ENCODE results near the gene XRN2.

XRN2 gene

DNA sequence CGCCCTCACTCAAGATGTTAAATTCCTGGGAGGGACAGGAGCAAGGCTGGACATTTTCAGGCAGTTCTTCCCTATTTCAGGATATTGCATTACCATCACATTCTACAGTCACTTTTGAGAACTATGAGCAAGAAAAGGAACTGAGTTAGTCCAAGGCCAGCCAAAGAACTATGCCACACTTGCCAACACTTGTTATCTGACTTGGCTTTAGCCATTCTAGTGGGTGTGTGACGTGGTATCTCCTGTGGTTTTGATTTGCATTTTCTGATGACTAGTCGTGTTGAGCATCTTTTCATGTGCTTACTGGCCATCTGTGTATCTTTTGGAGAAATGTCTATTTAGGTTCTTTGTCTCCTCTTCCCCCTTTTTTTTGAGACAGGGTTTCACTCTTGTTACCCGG is 12.0 kb downstream of the XRN2 start:
- TF ChIP-seq POU2F2 (IDR thresholded peaks at IDR 0.05; ENCODE audit: low read depth, low read length) (peak; percentile 70; the same call in 1 of the 2 replicates), POLR2A (IDR thresholded peaks at IDR 0.05; ENCODE audit: low read depth, low read length) (no peak)
- DNase-seq (ENCODE audit: insufficient read length, low spot score) (no peak), FAIRE-seq (peak; percentile 87)

GRCh38 chr20:21322083-21322710 is 19.1 kb downstream of the XRN2 start:
- no peak for FAIRE-seq
- DNase-seq (ENCODE audit: insufficient read length, low spot score) = no peak
- TF ChIP-seq PAX5 (IDR thresholded peaks at IDR 0.05; ENCODE audit: insufficient read depth, low read length, severe bottlenecking) (no peak), SPI1 (IDR thresholded peaks at IDR 0.05; ENCODE audit: low read depth, low read length) (no peak), POLR2AphosphoS5 (IDR thresholded peaks at IDR 0.05; ENCODE audit: low read depth, low read length) (no peak), TAF1 (IDR thresholded peaks at IDR 0.05; ENCODE audit: low read depth, low read length) (no peak), POLR2A (IDR thresholded peaks at IDR 0.05; ENCODE audit: low read depth, low read length) (no peak), POU2F2 (IDR thresholded peaks at IDR 0.05; ENCODE audit: low read depth, low read length) (no peak)

GRCh38 chr20:21322921-21323331 is 19.8 kb downstream of the XRN2 start:
- FAIRE-seq (peak; percentile 9), DNase-seq (ENCODE audit: insufficient read length, low spot score) (no peak)
- no peak for TF ChIP-seq POLR2AphosphoS5 (IDR thresholded peaks at IDR 0.05; ENCODE audit: low read depth, low read length)
- no peak for TF ChIP-seq TAF1 (IDR thresholded peaks at IDR 0.05; ENCODE audit: low read depth, low read length)
- TF ChIP-seq SPI1 (IDR thresholded peaks at IDR 0.05; ENCODE audit: low read depth, low read length) = no peak
- TF ChIP-seq POU2F2 (IDR thresholded peaks at IDR 0.05; ENCODE audit: low read depth, low read length) = no peak

- no peak for DNase-seq (ENCODE audit: insufficient read length, low spot score)
- FAIRE-seq = no peak
- no peak for TF ChIP-seq TAF1 (IDR thresholded peaks at IDR 0.05; ENCODE audit: low read depth, low read length)
- no peak for TF ChIP-seq SPI1 (IDR thresholded peaks at IDR 0.05; ENCODE audit: low read depth, low read length)
- no peak for TF ChIP-seq POLR2A (IDR thresholded peaks at IDR 0.05; ENCODE audit: low read depth, low read length)
- TF ChIP-seq PAX5 (IDR thresholded peaks at IDR 0.05; ENCODE audit: insufficient read depth, low read length, severe bottlenecking) = no peak
- no peak for TF ChIP-seq POU2F2 (IDR thresholded peaks at IDR 0.05; ENCODE audit: low read depth, low read length)
- TF ChIP-seq POLR2AphosphoS5 (IDR thresholded peaks at IDR 0.05; ENCODE audit: low read depth, low read length) = no peak
Observed at GRCh38 chr20:21323640-21324039, 20.5 kb downstream of the XRN2 start.

GRCh38 chr20:21324126-21324525 is 21.0 kb downstream of the XRN2 start:
- DNase-seq (ENCODE audit: insufficient read length, low spot score) = no peak
- TF ChIP-seq PAX5 (IDR thresholded peaks at IDR 0.05; ENCODE audit: insufficient read depth, low read length, severe bottlenecking) (no peak), POLR2AphosphoS5 (IDR thresholded peaks at IDR 0.05; ENCODE audit: low read depth, low read length) (no peak), SPI1 (IDR thresholded peaks at IDR 0.05; ENCODE audit: low read depth, low read length) (no peak), POLR2A (IDR thresholded peaks at IDR 0.05; ENCODE audit: low read depth, low read length) (no peak), TAF1 (IDR thresholded peaks at IDR 0.05; ENCODE audit: low read depth, low read length) (no peak), POU2F2 (IDR thresholded peaks at IDR 0.05; ENCODE audit: low read depth, low read length) (no peak)
- no peak for FAIRE-seq

DNA sequence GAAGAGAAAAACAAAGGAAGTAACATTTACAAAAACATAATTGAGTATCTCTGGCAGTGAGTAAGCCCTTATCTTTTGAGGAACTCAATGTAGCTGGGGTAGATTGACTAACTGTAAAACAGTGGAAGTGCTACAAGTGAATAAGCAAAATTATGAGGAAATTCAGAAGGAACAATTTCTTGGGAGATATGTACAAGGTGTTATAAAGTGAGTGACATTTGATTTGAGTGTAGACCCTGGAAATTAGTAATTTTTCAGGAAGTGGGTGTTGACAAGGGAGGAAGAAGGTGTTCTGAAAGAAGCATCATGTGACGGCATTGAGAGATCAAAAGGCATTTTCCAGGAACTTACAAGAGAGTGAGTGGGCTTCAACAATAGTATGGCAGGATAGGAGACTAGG is 22.2 kb downstream of the XRN2 start:
- FAIRE-seq (no peak), DNase-seq (ENCODE audit: insufficient read length, low spot score) (no peak)
- TF ChIP-seq PAX5 (IDR thresholded peaks at IDR 0.05; ENCODE audit: insufficient read depth, low read length, severe bottlenecking) (no peak), POLR2AphosphoS5 (IDR thresholded peaks at IDR 0.05; ENCODE audit: low read depth, low read length) (no peak), POLR2A (IDR thresholded peaks at IDR 0.05; ENCODE audit: low read depth, low read length) (no peak), SPI1 (IDR thresholded peaks at IDR 0.05; ENCODE audit: low read depth, low read length) (0 out of 2 replicates have a peak, but pooled peaks have one; percentile 34), POU2F2 (IDR thresholded peaks at IDR 0.05; ENCODE audit: low read depth, low read length) (no peak), TAF1 (IDR thresholded peaks at IDR 0.05; ENCODE audit: low read depth, low read length) (no peak)

DNA sequence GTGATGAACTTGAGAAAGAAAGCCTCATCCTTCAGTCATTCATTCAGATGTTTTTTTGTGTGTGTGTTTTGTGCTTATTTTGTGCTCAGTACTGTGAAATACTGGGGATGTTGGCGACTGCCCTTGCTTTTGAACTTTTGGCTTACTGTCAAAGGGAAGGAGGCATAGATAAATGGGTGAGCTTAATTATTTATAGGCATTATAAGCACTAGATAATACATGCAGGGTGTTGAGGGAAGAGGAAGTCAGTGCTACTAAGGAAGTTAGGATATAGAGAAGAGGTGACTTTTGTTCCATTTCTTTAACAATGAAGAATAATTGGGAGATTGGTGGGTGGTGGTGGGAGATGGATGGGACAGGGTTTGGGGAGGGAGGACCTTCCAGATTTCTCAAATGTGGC is 23.6 kb downstream of the XRN2 start:
- no peak for TF ChIP-seq PAX5 (IDR thresholded peaks at IDR 0.05; ENCODE audit: insufficient read depth, low read length, severe bottlenecking)
- no peak for DNase-seq (ENCODE audit: insufficient read length, low spot score)
- no peak for FAIRE-seq

DNA sequence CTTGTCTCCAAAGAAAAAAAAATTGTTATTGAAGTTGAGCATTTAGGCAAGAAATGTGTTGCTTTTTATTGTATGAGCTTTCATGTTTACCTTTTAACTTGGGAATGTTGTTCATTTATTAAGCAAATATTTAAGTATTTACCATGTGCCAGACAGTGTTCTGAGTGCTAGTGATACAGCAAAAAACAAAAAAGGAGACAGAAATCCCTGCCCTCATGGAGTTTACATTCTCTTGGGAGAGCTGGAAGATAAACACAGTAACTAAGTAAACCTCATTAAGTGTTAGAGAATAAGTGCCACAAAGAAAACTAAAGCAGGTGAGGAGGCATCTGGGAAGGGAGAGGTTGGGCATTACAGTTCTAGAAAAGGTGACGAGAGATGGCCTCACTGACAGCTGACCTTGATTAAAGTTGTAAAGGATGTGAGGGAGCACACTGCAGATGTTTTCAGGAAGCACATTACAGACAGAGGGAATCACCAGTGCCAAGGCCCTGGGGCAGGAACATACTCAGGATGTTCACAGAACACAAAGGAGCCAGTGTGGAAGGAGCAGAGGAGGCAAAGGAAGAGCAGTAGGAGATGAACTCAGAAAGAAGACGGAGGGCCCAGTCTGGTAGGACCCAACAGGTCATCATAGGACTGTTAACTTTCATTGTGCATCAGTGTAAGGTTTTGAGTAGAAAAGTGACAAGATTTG is 33.5 kb downstream of the XRN2 start:
- DNase-seq (ENCODE audit: insufficient read length, low spot score) = no peak
- no peak for TF ChIP-seq TAF1 (IDR thresholded peaks at IDR 0.05; ENCODE audit: low read depth, low read length)
- TF ChIP-seq POLR2AphosphoS5 (IDR thresholded peaks at IDR 0.05; ENCODE audit: low read depth, low read length) = no peak
- TF ChIP-seq POLR2A (IDR thresholded peaks at IDR 0.05; ENCODE audit: low read depth, low read length) = no peak
- no peak for TF ChIP-seq POU2F2 (IDR thresholded peaks at IDR 0.05; ENCODE audit: low read depth, low read length)
- TF ChIP-seq SPI1 (IDR thresholded peaks at IDR 0.05; ENCODE audit: low read depth, low read length) = no peak
- no peak for TF ChIP-seq PAX5 (IDR thresholded peaks at IDR 0.05; ENCODE audit: insufficient read depth, low read length, severe bottlenecking)
- no peak for FAIRE-seq

GRCh38 chr20:21338291-21338690 is 35.2 kb downstream of the XRN2 start:
- FAIRE-seq = no peak
- no peak for TF ChIP-seq POLR2AphosphoS5 (IDR thresholded peaks at IDR 0.05; ENCODE audit: low read depth, low read length)
- TF ChIP-seq PAX5 (IDR thresholded peaks at IDR 0.05; ENCODE audit: insufficient read depth, low read length, severe bottlenecking) = no peak
- no peak for TF ChIP-seq POU2F2 (IDR thresholded peaks at IDR 0.05; ENCODE audit: low read depth, low read length)
- no peak for DNase-seq (ENCODE audit: insufficient read length, low spot score)

DNA sequence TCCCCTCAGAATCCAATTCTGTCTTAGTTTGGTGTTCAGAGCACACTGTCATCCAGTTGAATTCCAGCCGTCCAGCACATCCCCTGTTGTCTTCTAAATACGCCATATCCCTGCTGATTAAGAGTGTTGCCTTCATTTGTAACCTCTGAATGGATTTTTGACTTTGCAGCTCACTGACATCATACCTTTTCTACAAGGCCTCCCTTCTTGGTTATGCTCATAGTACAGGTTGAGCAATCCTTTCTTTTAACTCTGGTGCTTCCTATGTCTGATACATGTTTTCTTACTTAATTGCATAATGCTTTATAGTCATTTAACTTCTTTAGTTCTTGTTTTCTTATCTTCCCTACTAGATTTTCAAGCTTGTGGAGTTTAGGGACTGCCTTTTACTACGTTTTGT is 36.4 kb downstream of the XRN2 start:
- FAIRE-seq = no peak
- DNase-seq (ENCODE audit: insufficient read length, low spot score) = no peak
- TF ChIP-seq POLR2A (IDR thresholded peaks at IDR 0.05; ENCODE audit: low read depth, low read length) (no peak), SPI1 (IDR thresholded peaks at IDR 0.05; ENCODE audit: low read depth, low read length) (no peak), TAF1 (IDR thresholded peaks at IDR 0.05; ENCODE audit: low read depth, low read length) (no peak), POU2F2 (IDR thresholded peaks at IDR 0.05; ENCODE audit: low read depth, low read length) (no peak), POLR2AphosphoS5 (IDR thresholded peaks at IDR 0.05; ENCODE audit: low read depth, low read length) (no peak), PAX5 (IDR thresholded peaks at IDR 0.05; ENCODE audit: insufficient read depth, low read length, severe bottlenecking) (no peak)
